22Rv1 (cell line): ENCODE results near the gene WDR53.

Experiments
- ZFX ChIP-seq: fragments of 450-650 bp; IDR thresholded peaks from 2 replicates; pipeline ENCODE4 v1.6.1; 2017; ENCODE audit warnings: antibody characterized with exemption, borderline replicate concordance
- TF ChIP-seq, protein P1 (sequence below): fragments of 450-650 bp; IDR thresholded peaks from 2 replicates; pipeline ENCODE4 v1.5.1; 2017; ENCODE audit warnings: mild to moderate bottlenecking

DNA sequence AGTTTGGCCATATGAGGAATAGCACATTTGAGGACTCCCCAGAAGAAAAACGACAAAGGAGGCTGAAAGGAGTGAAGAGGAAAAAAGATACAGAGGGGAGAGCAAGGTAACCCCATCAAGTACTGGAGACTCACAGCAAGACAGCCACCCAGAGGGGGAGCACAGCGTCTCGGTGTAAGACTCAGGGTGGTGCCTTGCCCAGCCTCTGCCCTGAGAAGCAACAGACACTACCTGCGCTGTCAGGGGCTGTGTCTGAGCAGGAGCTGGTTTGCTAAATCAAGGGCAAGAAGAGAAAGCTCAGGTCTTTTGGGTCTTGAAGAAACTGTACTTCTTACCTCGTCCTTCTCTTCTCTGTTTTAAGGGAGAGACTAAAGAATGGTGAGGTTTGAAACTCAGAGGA lies 28.0 kb upstream of the WDR53 start:
- TF ChIP-seq, protein P1, sequence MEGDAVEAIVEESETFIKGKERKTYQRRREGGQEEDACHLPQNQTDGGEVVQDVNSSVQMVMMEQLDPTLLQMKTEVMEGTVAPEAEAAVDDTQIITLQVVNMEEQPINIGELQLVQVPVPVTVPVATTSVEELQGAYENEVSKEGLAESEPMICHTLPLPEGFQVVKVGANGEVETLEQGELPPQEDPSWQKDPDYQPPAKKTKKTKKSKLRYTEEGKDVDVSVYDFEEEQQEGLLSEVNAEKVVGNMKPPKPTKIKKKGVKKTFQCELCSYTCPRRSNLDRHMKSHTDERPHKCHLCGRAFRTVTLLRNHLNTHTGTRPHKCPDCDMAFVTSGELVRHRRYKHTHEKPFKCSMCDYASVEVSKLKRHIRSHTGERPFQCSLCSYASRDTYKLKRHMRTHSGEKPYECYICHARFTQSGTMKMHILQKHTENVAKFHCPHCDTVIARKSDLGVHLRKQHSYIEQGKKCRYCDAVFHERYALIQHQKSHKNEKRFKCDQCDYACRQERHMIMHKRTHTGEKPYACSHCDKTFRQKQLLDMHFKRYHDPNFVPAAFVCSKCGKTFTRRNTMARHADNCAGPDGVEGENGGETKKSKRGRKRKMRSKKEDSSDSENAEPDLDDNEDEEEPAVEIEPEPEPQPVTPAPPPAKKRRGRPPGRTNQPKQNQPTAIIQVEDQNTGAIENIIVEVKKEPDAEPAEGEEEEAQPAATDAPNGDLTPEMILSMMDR, result no peak
- no peak for TF ChIP-seq ZFX
